ENCODE data around the gene MEIOB. TPM values are rescaled to one million over a fixed set of nuclear protein-coding genes. Genes with fewer than 3 reads are reported as not detected.

The MEIOB gene
- total and polyA plus RNA-seq, 2 experiments from 2014 or later, result 0.14 TPM; not detected in 1

DNA sequence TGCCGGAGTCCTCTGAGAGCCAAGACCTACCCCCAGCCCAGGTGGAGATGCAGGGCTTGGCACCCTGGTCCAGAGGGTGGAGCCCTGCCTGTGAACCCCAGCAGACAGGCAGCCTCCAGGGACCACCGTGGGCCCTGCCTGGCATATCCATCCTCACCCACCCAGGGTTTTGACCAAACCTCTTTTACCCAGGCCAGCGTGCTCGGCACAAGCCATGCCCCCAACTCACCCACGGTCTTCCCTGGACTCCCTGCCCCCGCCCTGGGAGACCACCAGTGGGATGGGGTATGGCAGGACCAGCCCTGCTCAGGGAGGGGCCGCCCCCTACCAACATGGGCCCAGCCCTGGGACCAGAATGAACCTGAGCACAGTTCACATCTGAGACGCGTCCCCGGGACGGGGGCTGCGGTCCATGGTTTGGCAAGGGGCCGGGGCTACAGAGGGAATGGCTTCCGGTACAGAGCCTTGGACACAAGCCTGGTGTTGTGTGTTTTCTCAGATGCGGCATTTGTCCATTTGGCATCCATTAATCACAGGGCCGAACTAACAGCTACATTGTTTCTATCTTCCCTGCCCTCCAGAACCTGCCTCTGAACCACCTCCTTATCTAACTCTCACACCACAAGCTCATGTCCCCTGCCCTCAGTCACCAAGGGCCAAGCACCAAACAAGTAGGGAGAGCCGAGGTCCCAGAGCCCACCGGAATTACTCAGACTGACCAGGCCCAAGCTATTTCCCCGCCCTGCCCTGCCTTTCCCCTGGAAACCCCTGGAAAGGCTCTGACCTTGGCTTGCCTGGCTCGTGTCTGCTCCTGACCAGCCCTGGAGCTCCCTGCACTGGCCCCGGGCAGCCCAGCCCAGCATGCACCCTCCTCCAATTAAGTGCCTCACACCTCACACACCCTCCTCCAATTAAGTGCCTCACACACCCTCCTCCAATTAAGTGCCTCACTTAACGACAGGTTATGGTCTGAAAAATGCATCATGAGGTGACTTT is 32.2 kb upstream of the MEIOB start:
- Histone ChIP-seq H4K20me1 (ENCODE audit: insufficient read depth) (no peaks in the 10 kb centered on the region), H2AFZ (no peak overlapping the region), H3K27ac (no peak overlapping the region), H3K79me2 (ENCODE audit: insufficient read depth) (no peaks in the 10 kb centered on the region), H3K4me3 (no peak overlapping the region), H3K4me1 (ENCODE audit: insufficient read depth) (no peaks in the 10 kb centered on the region), H3K9ac (no peak overlapping the region), H3K9me3 (ENCODE audit: low read depth) (no peaks in the 10 kb centered on the region), H3K4me2 (ENCODE audit: unreplicated experiment) (no peak overlapping the region), H3K27me3 (replicated peaks; ENCODE audit: insufficient read depth) (peaks cover 39% of the 10 kb centered on the region), H3F3A (ENCODE audit: insufficient read depth) (no peaks in the 10 kb centered on the region), H3K36me3 (ENCODE audit: low read depth) (no peaks in the 10 kb centered on the region), H3K9me2 (ENCODE audit: insufficient read depth) (no peaks in the 10 kb centered on the region)
- TF ChIP-seq EZH2 (IDR thresholded peaks at IDR 0.05; ENCODE audit: insufficient read depth, poor library complexity, severe bottlenecking) (no peak), EZH2phosphoT487 (IDR thresholded peaks at IDR 0.05; ENCODE audit: insufficient read depth, low read depth) (no peak)
- DNase-seq, result no peak
- 44 to 45% methylated on average over 21 to 22 of the region's 22 CpGs for WGBS, 2 experiments (ENCODE audit: low coverage in 1 of 2, low lambda C conversion rate in 2 of 2, missing lambda C conversion rate in 2 of 2)
- in situ Hi-C loops (cut with MboI), result no loop called here

DNA sequence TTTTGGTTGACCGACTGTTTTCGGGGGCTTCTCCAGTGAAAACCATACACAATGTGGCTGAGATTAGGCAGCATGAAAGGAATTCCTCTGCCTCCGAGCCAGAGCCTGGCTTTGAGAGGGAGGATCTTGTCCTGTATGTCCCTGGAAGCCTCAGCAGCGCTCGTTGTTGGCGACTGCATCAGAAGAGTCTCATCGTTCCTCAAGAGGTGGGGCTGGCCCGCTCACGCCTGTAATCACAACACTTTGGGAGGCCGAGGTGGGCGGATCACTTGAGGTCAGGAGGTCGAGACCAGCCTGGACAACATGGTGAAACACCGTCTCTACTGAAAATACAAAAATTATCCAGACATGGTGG is 31.2 kb upstream of the MEIOB start:
- Histone ChIP-seq H3K27ac (no peak overlapping the region), H3K9me3 (ENCODE audit: low read depth) (no peaks in the 10 kb centered on the region), H3F3A (ENCODE audit: insufficient read depth) (no peaks in the 10 kb centered on the region), H3K4me1 (ENCODE audit: insufficient read depth) (no peaks in the 10 kb centered on the region), H3K36me3 (ENCODE audit: low read depth) (no peaks in the 10 kb centered on the region), H3K4me2 (ENCODE audit: unreplicated experiment) (no peak overlapping the region), H3K4me3 (no peak overlapping the region), H3K9ac (no peak overlapping the region), H3K9me2 (ENCODE audit: insufficient read depth) (no peaks in the 10 kb centered on the region), H3K79me2 (ENCODE audit: insufficient read depth) (no peaks in the 10 kb centered on the region), H4K20me1 (ENCODE audit: insufficient read depth) (no peaks in the 10 kb centered on the region), H3K27me3 (replicated peaks; ENCODE audit: insufficient read depth) (peaks cover 39% of the 10 kb centered on the region), H2AFZ (no peak overlapping the region)
- no peak for TF ChIP-seq EZH2phosphoT487 (IDR thresholded peaks at IDR 0.05; ENCODE audit: insufficient read depth, low read depth)
- no peak for TF ChIP-seq EZH2 (IDR thresholded peaks at IDR 0.05; ENCODE audit: insufficient read depth, poor library complexity, severe bottlenecking)
- DNase-seq, result no peak
- 21 to 26% methylated on average over 13 of the region's 13 CpGs for WGBS, 2 experiments (ENCODE audit: low coverage in 1 of 2, low lambda C conversion rate in 2 of 2, missing lambda C conversion rate in 2 of 2)
- in situ Hi-C loops (cut with MboI), result no loop called here

DNA sequence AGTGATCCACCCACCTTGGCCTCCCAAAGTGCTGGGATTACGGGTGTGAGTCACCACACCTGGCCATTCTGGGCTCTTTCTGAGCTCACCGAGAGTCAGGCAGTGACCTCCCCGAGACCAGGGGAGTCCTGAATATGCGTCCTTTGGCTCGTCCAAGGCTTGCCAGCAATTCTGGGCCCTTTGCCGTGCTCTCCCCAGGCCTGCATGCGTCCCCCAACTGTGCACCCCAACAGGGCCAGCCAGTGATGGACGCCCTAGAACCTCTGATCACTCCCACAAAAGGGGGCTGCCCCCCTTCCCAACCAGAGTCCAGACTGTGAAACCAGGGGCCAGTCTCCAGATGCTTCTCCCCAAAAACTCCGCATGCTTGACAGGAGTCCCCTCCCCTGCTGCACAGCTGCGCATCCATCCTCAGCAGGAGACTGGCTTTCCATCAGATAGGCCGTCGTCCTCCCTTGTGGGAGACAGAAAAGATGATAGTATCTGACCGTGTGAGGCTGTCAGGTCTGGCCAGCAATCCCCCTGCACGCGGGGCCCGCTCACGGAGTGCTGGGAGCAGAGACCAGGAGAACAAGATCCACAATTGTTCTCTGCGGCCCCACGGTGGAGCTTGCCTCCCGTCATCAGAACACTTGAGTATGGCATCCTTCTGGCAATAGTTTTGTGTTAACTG is 30.7 kb upstream of the MEIOB start:
- in situ Hi-C loops (cut with MboI), result no loop called here
- DNase-seq, result no peak
- H2AFZ ChIP-seq, result no peak overlapping the region
- no peaks in the 10 kb centered on the region for H3K79me2 ChIP-seq (ENCODE audit: insufficient read depth)
- no peak overlapping the region for H3K4me2 ChIP-seq (ENCODE audit: unreplicated experiment)
- peaks cover 39% of the 10 kb centered on the region for H3K27me3 ChIP-seq (replicated peaks; ENCODE audit: insufficient read depth)
- WGBS, 2 experiments (ENCODE audit: low coverage in 1 of 2, low lambda C conversion rate in 2 of 2, missing lambda C conversion rate in 2 of 2), result 64% methylated on average over 20 of the region's 20 CpGs
- H4K20me1 ChIP-seq (ENCODE audit: insufficient read depth), result no peaks in the 10 kb centered on the region
- H3K36me3 ChIP-seq (ENCODE audit: low read depth), result no peaks in the 10 kb centered on the region
- H3F3A ChIP-seq (ENCODE audit: insufficient read depth), result no peaks in the 10 kb centered on the region
- H3K9me3 ChIP-seq (ENCODE audit: low read depth), result no peaks in the 10 kb centered on the region
- no peak overlapping the region for H3K4me3 ChIP-seq
- TF ChIP-seq EZH2 (IDR thresholded peaks at IDR 0.05; ENCODE audit: insufficient read depth, poor library complexity, severe bottlenecking) (no peak), EZH2phosphoT487 (IDR thresholded peaks at IDR 0.05; ENCODE audit: insufficient read depth, low read depth) (no peak)
- H3K9ac ChIP-seq, result no peak overlapping the region
- no peak overlapping the region for H3K27ac ChIP-seq
- H3K9me2 ChIP-seq (ENCODE audit: insufficient read depth), result no peaks in the 10 kb centered on the region
- no peaks in the 10 kb centered on the region for H3K4me1 ChIP-seq (ENCODE audit: insufficient read depth)

DNA sequence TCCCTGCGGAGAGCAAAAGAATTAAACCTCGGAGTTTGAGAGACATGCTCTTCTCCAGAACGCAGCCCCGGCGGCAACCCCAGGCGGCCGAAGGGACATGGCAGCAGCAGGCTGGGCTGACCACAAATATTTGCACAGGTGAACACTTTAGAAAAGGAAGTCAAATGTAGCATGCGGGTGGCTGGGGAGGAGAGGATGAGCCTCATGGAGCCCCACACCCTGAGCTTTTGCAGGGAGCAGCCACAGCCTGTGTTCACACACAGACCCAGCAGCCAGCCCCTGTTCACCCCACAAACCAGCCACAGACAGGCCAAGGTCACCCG is 28.4 kb upstream of the MEIOB start:
- WGBS, 2 experiments (ENCODE audit: low coverage in 1 of 2, low lambda C conversion rate in 2 of 2, missing lambda C conversion rate in 2 of 2), result 85 to 86% methylated on average over 9 of the region's 9 CpGs
- H3K27ac ChIP-seq, result no peak overlapping the region
- no peaks in the 10 kb centered on the region for H3F3A ChIP-seq (ENCODE audit: insufficient read depth)
- H3K36me3 ChIP-seq (ENCODE audit: low read depth), result no peaks in the 10 kb centered on the region
- TF ChIP-seq EZH2 (IDR thresholded peaks at IDR 0.05; ENCODE audit: insufficient read depth, poor library complexity, severe bottlenecking) (no peak), EZH2phosphoT487 (IDR thresholded peaks at IDR 0.05; ENCODE audit: insufficient read depth, low read depth) (no peak)
- H3K4me1 ChIP-seq (ENCODE audit: insufficient read depth), result no peaks in the 10 kb centered on the region
- H3K9ac ChIP-seq, result no peak overlapping the region
- H3K9me2 ChIP-seq (ENCODE audit: insufficient read depth), result no peaks in the 10 kb centered on the region
- H3K4me2 ChIP-seq (ENCODE audit: unreplicated experiment), result no peak overlapping the region
- no peaks in the 10 kb centered on the region for H3K9me3 ChIP-seq (ENCODE audit: low read depth)
- H2AFZ ChIP-seq, result no peak overlapping the region
- no peak for DNase-seq
- no peaks in the 10 kb centered on the region for H3K79me2 ChIP-seq (ENCODE audit: insufficient read depth)
- H4K20me1 ChIP-seq (ENCODE audit: insufficient read depth), result no peaks in the 10 kb centered on the region
- H3K27me3 ChIP-seq (replicated peaks; ENCODE audit: insufficient read depth), result peaks cover 23% of the 10 kb centered on the region
- no peak overlapping the region for H3K4me3 ChIP-seq
- in situ Hi-C loops (cut with MboI), result no loop called here
